IPS-20b (cell line): Measurements from ENCODE around the gene TBC1D14.

ENCODE experiments used
- H3K27ac ChIP-seq: one replicate; pipeline ENCODE4 v1.5.1; 2013; ENCODE audit warnings: low read length
- H3K27me3 ChIP-seq: 2 replicates; pipeline ENCODE4 v1.6.1; 2013; ENCODE audit warnings: mild to moderate bottlenecking, low read length, inconsistent platforms; ENCODE audit not compliant: insufficient read depth
- H3K36me3 ChIP-seq: 2 replicates; pipeline ENCODE4 v1.6.1; 2013; ENCODE audit warnings: low read depth, mild to moderate bottlenecking, inconsistent platforms, low read length, moderate library complexity; ENCODE audit not compliant: insufficient read depth
- H3K4me1 ChIP-seq: 2 replicates; pipeline ENCODE4 v1.6.1; 2013; ENCODE audit warnings: mild to moderate bottlenecking, control low read depth, inconsistent platforms, low read length, moderate library complexity; ENCODE audit not compliant: insufficient read depth
- H3K4me3 ChIP-seq: 2 replicates; pipeline ENCODE4 v1.5.1; 2013; ENCODE audit warnings: mild to moderate bottlenecking, low read length, inconsistent platforms
- H3K9ac ChIP-seq: 2 replicates; pipeline ENCODE4 v1.6.1; 2013; ENCODE audit warnings: low read depth, mild to moderate bottlenecking, inconsistent platforms, low read length, moderate library complexity
- H3K9me3 ChIP-seq: 2 replicates; pipeline ENCODE4 v1.6.1; 2013; ENCODE audit warnings: mild to moderate bottlenecking, low read depth, low read length, inconsistent platforms; ENCODE audit not compliant: insufficient read depth

The TBC1D14 gene

GRCh38 chr4:6938647-6939271 is 29.1 kb downstream of the TBC1D14 start:
- no peak overlapping the region for H3K4me3 ChIP-seq
- H3K4me1 ChIP-seq: peaks cover 34% of the 10 kb centered on the region
- H3K36me3 ChIP-seq: no peaks in the 10 kb centered on the region
- H3K9me3 ChIP-seq: no peaks in the 10 kb centered on the region
- H3K27ac ChIP-seq: no peak overlapping the region
- no peak overlapping the region for H3K9ac ChIP-seq
- no peaks in the 10 kb centered on the region for H3K27me3 ChIP-seq

- Histone ChIP-seq H3K4me1 (peaks cover 46% of the 10 kb centered on the region), H3K27me3 (no peaks in the 10 kb centered on the region), H3K4me3 (no peak overlapping the region), H3K9ac (no peak overlapping the region), H3K36me3 (no peaks in the 10 kb centered on the region), H3K9me3 (no peaks in the 10 kb centered on the region), H3K27ac (no peak overlapping the region)
These were observed 30.4 kb downstream of the TBC1D14 start for GRCh38 chr4:6939761-6940743.

- H3K27me3 ChIP-seq: no peaks in the 10 kb centered on the region
- peaks cover 47% of the 10 kb centered on the region for H3K4me1 ChIP-seq
- H3K9ac ChIP-seq: no peak overlapping the region
- no peak overlapping the region for H3K27ac ChIP-seq
- no peak overlapping the region for H3K4me3 ChIP-seq
- no peaks in the 10 kb centered on the region for H3K9me3 ChIP-seq
- H3K36me3 ChIP-seq: no peaks in the 10 kb centered on the region
These were observed 31.1 kb downstream of the TBC1D14 start for GRCh38 chr4:6940744-6941137.

DNA sequence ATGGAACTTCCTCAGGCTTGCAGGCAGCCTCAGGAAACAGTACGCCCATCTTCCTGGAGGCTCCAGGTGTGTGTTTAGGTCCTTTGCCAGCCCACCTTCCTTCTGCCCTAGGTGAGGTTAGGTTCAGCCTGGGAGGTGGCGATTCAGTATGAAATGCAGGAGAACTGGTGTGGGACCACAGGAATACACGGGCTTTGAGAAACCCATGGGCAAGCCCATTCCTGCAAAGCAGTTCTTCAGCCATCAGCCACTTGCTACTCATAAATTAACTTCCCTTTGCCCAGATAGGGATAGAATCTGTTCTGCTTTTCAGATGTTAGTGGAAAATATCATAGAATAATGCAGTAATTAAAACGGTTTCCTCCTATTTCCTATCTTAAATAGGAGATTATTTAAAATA is 32.2 kb downstream of the TBC1D14 start:
- H3K9me3 ChIP-seq: no peaks in the 10 kb centered on the region
- no peak overlapping the region for H3K27ac ChIP-seq
- no peak overlapping the region for H3K4me3 ChIP-seq
- no peaks in the 10 kb centered on the region for H3K27me3 ChIP-seq
- H3K9ac ChIP-seq: no peak overlapping the region
- H3K36me3 ChIP-seq: no peaks in the 10 kb centered on the region
- peaks cover 50% of the 10 kb centered on the region for H3K4me1 ChIP-seq

DNA sequence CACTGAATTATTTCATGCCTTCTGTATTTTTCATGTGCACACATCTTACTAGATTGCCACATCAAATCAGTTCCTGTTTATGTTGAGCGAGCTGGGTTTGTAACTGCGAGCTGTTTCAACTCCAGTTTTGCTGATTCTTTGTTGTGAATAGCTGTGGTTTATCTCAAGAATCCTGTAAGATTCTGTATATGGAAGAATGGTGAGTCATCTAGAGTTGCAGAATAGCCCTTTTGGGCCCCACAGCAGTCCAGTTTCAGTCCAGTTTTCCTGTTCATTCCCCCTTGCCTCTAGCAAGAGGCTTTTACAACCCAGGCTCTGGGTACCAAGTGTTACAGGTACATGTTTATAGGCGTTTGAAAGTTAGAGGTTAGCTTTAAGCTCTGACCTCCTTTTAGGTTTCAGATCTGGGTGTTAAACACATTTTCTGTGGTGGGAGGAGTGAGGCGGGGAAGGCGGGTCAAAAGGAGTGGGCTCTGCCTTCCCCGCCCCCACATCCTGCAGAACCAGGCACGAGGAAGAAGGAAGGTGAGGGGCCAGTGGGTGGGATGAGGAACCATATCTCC is 32.7 kb downstream of the TBC1D14 start:
- no peaks in the 10 kb centered on the region for H3K27me3 ChIP-seq
- no peaks in the 10 kb centered on the region for H3K36me3 ChIP-seq

GRCh38 chr4:6943012-6943884 is 33.6 kb downstream of the TBC1D14 start:
- Histone ChIP-seq H3K9me3 (no peaks in the 10 kb centered on the region), H3K27me3 (no peaks in the 10 kb centered on the region), H3K36me3 (no peaks in the 10 kb centered on the region), H3K4me1 (peaks cover 45% of the 10 kb centered on the region), H3K27ac (no peak overlapping the region), H3K4me3 (no peak overlapping the region), H3K9ac (no peak overlapping the region)

More for the DNA sequence above, 32.7 kb downstream of the TBC1D14 start:
- no peak overlapping the region for H3K4me3 ChIP-seq
- H3K27ac ChIP-seq: no peak overlapping the region
- H3K9me3 ChIP-seq: no peaks in the 10 kb centered on the region
- peak overlapping the region; percentile 9; the same call in 1 of the 2 replicates for H3K9ac ChIP-seq
- peaks cover 50% of the 10 kb centered on the region for H3K4me1 ChIP-seq

- Histone ChIP-seq H3K4me1 (peaks cover 45% of the 10 kb centered on the region), H3K9ac (no peak overlapping the region), H3K36me3 (no peaks in the 10 kb centered on the region), H3K27me3 (no peaks in the 10 kb centered on the region), H3K27ac (no peak overlapping the region), H3K9me3 (no peaks in the 10 kb centered on the region), H3K4me3 (no peak overlapping the region)
These were observed 34.2 kb downstream of the TBC1D14 start for GRCh38 chr4:6943885-6944225.

DNA sequence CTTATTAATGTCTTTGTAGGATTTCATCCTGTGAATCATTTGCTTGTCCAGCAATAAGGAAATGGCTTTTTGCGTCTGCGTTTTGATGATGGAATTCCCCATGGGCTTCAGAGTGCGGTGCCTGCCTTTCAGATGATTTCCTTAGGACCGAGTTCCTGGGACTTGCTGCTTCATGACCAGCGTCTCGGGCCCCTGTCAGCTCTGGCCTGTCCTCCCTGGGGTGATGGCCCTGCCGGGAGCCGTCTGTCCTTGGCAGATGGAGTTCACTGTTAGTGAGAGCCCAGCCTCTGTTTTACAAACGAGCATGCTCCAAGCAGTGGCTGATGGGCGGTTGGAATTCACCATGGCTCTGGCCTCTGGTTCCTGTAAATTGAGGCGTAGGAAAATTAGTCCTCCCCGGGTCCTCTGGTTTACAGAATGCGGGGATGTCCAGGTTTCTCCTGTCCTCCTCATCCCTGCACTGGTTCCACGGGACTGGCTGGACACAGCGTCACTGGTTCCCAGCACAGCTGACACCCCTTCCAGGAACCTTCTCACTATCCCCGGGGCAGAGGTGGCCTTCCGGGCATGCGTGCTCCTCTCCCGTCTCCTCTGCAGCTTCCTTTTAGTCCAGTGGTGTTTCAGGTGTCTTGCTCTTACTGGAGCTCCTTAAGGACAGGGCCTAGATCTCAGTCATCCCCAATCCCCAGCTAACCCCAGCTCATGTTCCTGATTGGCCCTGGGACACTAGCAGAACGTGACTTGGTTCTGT is 34.9 kb downstream of the TBC1D14 start:
- no peaks in the 10 kb centered on the region for H3K27me3 ChIP-seq
- no peak overlapping the region for H3K4me3 ChIP-seq
- no peak overlapping the region for H3K27ac ChIP-seq
- no peaks in the 10 kb centered on the region for H3K36me3 ChIP-seq
- H3K9me3 ChIP-seq: no peaks in the 10 kb centered on the region
- H3K4me1 ChIP-seq: peaks cover 45% of the 10 kb centered on the region
- H3K9ac ChIP-seq: peak overlapping the region; percentile 21; the same call in 1 of the 2 replicates

DNA sequence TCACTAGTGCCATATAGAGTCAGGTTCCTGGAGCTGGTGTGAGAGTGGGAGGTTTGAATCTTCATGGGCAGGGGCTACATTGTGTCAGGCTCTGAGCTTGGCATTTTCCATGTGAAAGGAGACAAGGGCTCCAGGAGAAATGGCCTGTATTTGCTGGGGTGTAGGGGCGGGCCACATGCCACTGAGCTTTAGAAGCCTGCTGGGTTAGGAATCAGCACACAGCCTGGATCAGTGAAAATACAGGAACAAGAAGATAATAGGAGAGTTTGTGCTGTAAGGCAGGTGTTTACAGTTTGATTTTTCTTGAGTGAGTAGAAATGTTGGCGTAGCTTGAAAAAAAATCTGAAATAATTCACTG is 35.4 kb downstream of the TBC1D14 start:
- no peak overlapping the region for H3K27ac ChIP-seq
- no peak overlapping the region for H3K4me3 ChIP-seq
- H3K27me3 ChIP-seq: no peaks in the 10 kb centered on the region
- no peaks in the 10 kb centered on the region for H3K9me3 ChIP-seq
- no peaks in the 10 kb centered on the region for H3K36me3 ChIP-seq
- peaks cover 44% of the 10 kb centered on the region for H3K4me1 ChIP-seq
- peak overlapping the region; percentile 21; the same call in 1 of the 2 replicates for H3K9ac ChIP-seq

DNA sequence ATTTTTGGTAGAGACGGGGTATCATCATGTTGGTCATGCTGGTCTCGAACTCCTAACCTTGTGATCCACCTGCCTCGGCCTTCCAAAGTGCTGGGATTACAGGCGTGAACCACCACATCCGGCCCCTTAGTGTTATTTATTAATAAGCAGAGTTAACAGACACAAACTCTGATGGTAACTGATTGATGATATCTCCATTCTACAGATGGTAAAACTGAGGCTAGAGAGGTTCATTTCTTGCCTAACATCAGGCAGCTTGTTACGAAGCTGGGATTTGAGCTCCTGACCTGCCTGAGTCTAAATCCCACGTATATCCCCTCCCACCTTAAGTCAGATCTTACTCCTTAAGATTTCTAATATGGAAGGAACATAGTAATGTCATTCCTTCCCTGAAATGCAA is 36.9 kb downstream of the TBC1D14 start:
- H3K36me3 ChIP-seq: no peaks in the 10 kb centered on the region
- no peak overlapping the region for H3K9ac ChIP-seq
- no peaks in the 10 kb centered on the region for H3K27me3 ChIP-seq
- no peaks in the 10 kb centered on the region for H3K9me3 ChIP-seq
- no peak overlapping the region for H3K27ac ChIP-seq
- peaks cover 35% of the 10 kb centered on the region for H3K4me1 ChIP-seq
- H3K4me3 ChIP-seq: no peak overlapping the region

DNA sequence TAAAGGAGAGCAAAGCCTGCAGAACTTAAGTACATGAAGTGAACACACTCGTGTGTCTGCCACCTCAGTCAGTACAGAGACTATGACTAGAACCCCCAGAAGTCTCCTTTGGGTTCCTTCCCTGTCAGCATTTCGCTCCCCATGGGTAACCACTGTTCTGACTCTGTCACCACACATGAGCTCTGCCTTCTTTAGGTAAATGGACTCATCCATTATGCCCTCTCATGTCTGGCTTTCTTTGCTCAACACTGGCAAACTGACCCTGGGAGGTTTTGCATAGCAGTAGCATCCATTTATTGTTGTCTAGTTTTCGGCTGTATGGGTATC is 38.5 kb downstream of the TBC1D14 start:
- H3K9ac ChIP-seq: no peak overlapping the region
- peaks cover 25% of the 10 kb centered on the region for H3K4me1 ChIP-seq
- no peaks in the 10 kb centered on the region for H3K9me3 ChIP-seq
- no peaks in the 10 kb centered on the region for H3K27me3 ChIP-seq
- no peaks in the 10 kb centered on the region for H3K36me3 ChIP-seq
- no peak overlapping the region for H3K27ac ChIP-seq
- H3K4me3 ChIP-seq: no peak overlapping the region
